Measurements from ENCODE around the gene RER1.
"Not testable (repeated sequence)": the region's sequence is repeated elsewhere in the genome, so short reads cannot be mapped to it uniquely, and the experiment has no call there.

The RER1 gene

GRCh38 chr1:2430592-2430973, 38.9 kb downstream of the RER1 start:
- no peak for DNase-seq

- DNase-seq, result no peak
Observed at GRCh38 chr1:2431103-2431502, 39.5 kb downstream of the RER1 start.

- no peak for DNase-seq
Observed at GRCh38 chr1:2431518-2431917, 39.9 kb downstream of the RER1 start.

- no peak for DNase-seq
Observed at GRCh38 chr1:2432441-2432844, 40.8 kb downstream of the RER1 start.

- no peak for DNase-seq
Observed at GRCh38 chr1:2433196-2433595, 41.6 kb downstream of the RER1 start.

- DNase-seq, result no peak
Observed at GRCh38 chr1:2433936-2434655, 42.5 kb downstream of the RER1 start.

GRCh38 chr1:2435091-2435490, 43.5 kb downstream of the RER1 start:
- no peak for DNase-seq

GRCh38 chr1:2435746-2436355, 44.2 kb downstream of the RER1 start:
- no peak for DNase-seq

- no peak for DNase-seq
Observed at GRCh38 chr1:2436876-2437275, 45.2 kb downstream of the RER1 start.

GRCh38 chr1:2437617-2438016, 46.0 kb downstream of the RER1 start:
- DNase-seq, result no peak

GRCh38 chr1:2438038-2438437, 46.4 kb downstream of the RER1 start:
- no peak for DNase-seq

- DNase-seq, result no peak
Observed at GRCh38 chr1:2438641-2439040, 47.0 kb downstream of the RER1 start.

- DNase-seq, result no peak
Observed at GRCh38 chr1:2439369-2439768, 47.7 kb downstream of the RER1 start.

GRCh38 chr1:2440346-2440745, 48.7 kb downstream of the RER1 start:
- not testable (repeated sequence) for DNase-seq

GRCh38 chr1:2441746-2442145, 50.1 kb downstream of the RER1 start:
- DNase-seq, result no peak

GRCh38 chr1:2442661-2443060, 51.0 kb downstream of the RER1 start:
- no peak for DNase-seq

GRCh38 chr1:2443277-2444137, 51.9 kb downstream of the RER1 start:
- no peak for DNase-seq

- no peak for DNase-seq
Observed at GRCh38 chr1:2444138-2444591, 52.5 kb downstream of the RER1 start.

GRCh38 chr1:2445162-2445822, 53.7 kb downstream of the RER1 start:
- no peak for DNase-seq

GRCh38 chr1:2445823-2446215, 54.2 kb downstream of the RER1 start:
- DNase-seq, result no peak

GRCh38 chr1:2446394-2446793, 54.8 kb downstream of the RER1 start:
- DNase-seq, result no peak

GRCh38 chr1:2446861-2447260, 55.2 kb downstream of the RER1 start:
- no peak for DNase-seq

Data from inflammatory macrophage (primary cell).